HL-60 (cell line): ENCODE results near the gene SIN3A.

ENCODE experiments used
- POLR2AphosphoS5 ChIP-seq: IDR thresholded peaks from 2 replicates; pipeline ENCODE4 v1.6.1; 2012; ENCODE audit warnings: low read depth
- SPI1 ChIP-seq: IDR thresholded peaks from 2 replicates; pipeline ENCODE4 v1.6.1; 2012; ENCODE audit warnings: low read depth, mild to moderate bottlenecking, borderline replicate concordance
- TF ChIP-seq, protein P1 (sequence below): IDR thresholded peaks from one replicate; pipeline ENCODE4 v1.5.1; 2011; ENCODE audit warnings: low read length, control low read depth, inconsistent platforms; ENCODE audit not compliant: insufficient read depth

DNA sequence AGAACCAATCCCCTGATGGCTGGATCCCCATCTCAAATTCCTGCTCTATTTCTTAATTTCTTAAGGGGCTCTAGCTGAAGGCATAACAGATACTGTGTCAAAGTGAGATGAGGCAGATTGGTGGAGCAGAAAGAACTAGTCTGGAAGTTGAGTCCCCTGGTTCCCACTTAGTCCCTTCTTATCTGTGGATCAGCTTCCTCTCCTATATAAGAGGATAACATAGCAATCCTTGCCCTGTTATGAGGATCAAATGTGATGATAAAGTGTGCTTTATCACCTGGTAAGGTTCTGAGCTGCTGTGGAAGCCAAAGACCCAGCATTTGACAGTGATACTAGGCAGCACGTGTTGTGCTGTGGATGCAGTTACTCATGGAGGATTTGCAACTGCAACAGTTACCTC is 8.1 kb upstream of the SIN3A start:
- TF ChIP-seq, protein P1, sequence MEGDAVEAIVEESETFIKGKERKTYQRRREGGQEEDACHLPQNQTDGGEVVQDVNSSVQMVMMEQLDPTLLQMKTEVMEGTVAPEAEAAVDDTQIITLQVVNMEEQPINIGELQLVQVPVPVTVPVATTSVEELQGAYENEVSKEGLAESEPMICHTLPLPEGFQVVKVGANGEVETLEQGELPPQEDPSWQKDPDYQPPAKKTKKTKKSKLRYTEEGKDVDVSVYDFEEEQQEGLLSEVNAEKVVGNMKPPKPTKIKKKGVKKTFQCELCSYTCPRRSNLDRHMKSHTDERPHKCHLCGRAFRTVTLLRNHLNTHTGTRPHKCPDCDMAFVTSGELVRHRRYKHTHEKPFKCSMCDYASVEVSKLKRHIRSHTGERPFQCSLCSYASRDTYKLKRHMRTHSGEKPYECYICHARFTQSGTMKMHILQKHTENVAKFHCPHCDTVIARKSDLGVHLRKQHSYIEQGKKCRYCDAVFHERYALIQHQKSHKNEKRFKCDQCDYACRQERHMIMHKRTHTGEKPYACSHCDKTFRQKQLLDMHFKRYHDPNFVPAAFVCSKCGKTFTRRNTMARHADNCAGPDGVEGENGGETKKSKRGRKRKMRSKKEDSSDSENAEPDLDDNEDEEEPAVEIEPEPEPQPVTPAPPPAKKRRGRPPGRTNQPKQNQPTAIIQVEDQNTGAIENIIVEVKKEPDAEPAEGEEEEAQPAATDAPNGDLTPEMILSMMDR = no peak
- TF ChIP-seq POLR2AphosphoS5 = no peak
- TF ChIP-seq SPI1 = no peak
